Retina (tissue), 1 donor: Measurements from ENCODE around the gene TMEM184B.

Experiments used
- DNase-seq: peaks from one replicate; pipeline ENCODE4 v3.0.0-alpha.2; 2016

Gene TMEM184B

GRCh38 chr22:38176170-38176741, 96.6 kb downstream of the TMEM184B start:
- DNase-seq = no peak

GRCh38 chr22:38175206-38176118, 97.3 kb downstream of the TMEM184B start:
- DNase-seq = no peak

GRCh38 chr22:38174626-38175025, 98.2 kb downstream of the TMEM184B start:
- no peak for DNase-seq

- no peak for DNase-seq
Observed at GRCh38 chr22:38173641-38173906, 99.2 kb downstream of the TMEM184B start.

- no peak for DNase-seq
Observed at GRCh38 chr22:38172832-38173640, 99.8 kb downstream of the TMEM184B start.

GRCh38 chr22:38171927-38172831, 100.6 kb downstream of the TMEM184B start:
- DNase-seq = no peak

- no peak for DNase-seq
Observed at GRCh38 chr22:38170469-38170868, 102.3 kb downstream of the TMEM184B start.
